ENCODE results near the gene CHTOP. TPM values are rescaled to one million over a fixed set of nuclear protein-coding genes. Genes with fewer than 3 reads are reported as not detected.
"Not testable (repeated sequence)": the region's sequence is repeated elsewhere in the genome, so short reads cannot be mapped to it uniquely, and the experiment has no call there.

Gene CHTOP
- polyA plus RNA-seq, 5 donors = 106 to 125 (median 120) TPM

DNA sequence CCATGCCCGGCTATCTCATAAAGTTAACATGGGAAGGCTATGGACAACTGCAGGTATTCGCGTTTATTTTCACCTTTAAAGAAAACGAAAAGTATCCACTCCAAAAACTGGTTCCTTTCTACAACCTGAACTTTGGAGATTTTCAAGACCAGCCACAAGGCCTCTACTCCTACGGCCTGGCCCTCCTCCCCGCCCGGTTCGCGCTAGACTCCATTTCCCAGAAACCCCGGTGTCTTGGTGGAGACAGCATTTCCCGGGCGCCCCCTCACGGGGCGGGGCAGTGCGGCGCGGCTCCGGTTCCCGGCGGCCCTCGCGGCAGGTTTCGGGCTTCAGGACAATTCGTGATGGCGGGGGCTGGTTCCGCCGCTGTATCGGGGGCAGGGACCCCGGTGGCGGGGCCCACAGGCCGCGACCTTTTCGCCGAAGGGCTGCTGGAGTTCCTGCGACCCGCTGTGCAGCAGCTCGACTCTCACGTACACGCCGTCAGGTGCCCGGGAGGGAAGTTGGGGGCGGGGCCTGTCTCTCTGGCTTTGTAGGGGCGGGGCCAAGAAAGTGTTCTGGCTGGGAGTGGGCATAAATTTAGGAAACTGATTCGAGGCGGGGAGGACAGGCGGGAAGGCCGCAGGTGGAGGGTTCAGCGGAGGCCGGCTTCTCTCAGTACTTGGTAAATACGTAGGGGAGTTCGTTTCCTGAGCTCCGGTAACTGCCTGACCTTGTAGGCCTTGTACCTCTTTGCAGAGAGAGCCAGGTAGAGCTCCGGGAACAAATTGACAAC lies 24.7 kb downstream of the CHTOP start, which contains the start of gene SNAPIN:
Gene SNAPIN, plus strand, starts transcription at position 304 of the 775 bp plus-strand sequence. Its CDS starts 41 bp downstream, at position 345.
- DNase-seq = peak; percentile 88 to 89

DNA sequence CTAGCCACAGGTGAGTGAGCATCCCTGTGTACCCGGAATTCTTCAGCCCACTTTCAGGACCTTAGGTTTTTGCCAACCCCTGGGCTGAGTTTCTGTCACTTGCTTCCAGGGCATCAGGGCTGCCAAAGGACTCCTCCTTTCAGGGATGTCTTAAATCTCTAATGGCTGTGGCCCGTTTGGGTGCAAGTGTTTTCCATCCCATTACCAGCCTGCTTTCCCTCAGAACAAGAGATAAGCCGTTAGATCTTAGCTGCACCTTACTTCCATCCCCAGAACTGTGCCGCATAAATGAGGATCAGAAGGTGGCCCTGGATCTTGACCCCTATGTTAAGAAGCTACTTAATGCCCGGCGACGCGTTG lies 25.3 kb downstream of the CHTOP start:
- DNase-seq = no peak

DNA sequence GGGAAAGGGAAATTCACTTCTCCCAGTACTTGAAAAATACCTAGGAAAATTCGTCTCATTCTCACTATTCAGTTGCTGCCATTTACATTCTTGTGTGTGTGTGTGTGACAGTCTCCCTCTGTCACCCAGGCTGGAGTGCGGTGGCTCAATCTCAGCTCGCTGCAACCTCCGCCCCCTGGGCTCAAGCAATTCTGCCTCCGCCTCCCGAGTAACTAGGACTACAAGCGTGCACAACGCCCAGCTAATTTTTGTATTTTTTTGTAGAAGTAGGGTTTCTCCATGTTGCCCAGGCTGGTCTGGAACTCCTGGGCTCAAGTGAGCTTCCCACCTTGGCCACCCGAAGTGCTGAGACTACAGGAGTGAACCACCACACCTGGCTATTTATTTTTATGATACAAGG lies 25.8 kb downstream of the CHTOP start:
- no peak for DNase-seq

DNA sequence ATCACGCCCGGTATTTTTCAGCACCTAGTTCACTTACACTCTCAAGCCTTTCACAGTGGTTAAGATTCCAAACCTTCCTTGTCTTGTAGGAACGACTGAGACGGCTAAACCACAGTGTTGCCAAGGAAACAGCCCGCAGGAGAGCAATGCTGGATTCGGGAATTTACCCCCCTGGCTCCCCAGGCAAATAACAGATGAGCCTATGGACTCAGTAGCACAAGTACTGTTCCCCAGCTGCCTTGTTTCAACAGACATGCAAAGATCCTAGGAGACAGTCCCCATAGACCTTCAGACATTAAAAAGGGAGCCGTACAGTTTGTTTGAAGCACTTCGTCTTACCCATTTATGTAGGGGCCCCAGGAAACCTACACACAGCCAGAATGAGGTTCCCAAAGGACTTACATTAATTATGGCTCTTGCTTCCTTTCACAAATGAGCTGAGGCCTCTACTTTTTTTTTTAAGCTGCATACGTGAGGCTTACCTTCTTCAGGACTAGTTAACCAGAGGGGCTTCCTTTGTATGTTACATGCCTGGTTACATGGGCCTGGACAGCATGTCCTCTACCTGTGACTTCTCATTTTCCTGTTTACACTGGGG lies 27.3 kb downstream of the CHTOP start:
- no peak for DNase-seq

DNA sequence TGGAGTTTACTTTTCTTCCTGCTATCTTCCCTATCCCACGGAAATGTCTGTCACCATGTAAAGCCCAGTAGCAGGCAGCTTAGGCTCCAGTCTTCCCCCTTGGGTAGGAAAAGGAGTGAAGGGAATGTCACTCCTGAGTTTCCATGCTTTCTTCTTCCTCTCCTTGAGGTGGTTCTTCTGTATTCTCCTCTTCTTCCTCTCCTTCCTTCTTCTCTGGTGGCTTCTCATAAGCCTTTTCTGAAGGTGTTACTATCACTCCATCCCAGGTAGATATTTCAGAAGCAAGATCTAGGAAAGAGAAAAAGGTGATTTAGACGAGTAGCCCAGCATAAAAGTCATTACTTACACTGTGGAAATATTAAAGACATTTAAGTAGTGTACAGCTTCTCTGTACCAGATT lies 28.4 kb downstream of the CHTOP start:
- DNase-seq = no peak

DNA sequence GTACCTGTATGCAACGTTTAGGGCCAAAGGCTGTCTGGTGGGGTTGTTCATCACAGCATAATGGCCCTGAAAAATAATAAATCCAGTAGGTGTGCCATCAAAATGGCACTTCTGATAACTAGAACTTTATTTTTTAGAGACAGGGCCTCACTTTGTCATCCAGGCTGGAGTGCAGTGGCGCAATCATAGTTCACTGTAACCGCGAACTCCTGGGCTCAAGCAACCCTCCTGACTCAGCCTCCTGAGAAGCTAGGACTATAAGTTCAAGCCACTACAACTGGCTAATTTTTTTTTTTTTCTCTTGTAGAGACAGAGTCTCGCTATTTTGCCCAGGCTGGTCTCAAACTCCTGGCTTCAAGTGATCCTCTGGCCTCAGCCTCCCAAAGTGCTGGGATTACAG lies 29.3 kb downstream of the CHTOP start:
- no peak for DNase-seq

DNA sequence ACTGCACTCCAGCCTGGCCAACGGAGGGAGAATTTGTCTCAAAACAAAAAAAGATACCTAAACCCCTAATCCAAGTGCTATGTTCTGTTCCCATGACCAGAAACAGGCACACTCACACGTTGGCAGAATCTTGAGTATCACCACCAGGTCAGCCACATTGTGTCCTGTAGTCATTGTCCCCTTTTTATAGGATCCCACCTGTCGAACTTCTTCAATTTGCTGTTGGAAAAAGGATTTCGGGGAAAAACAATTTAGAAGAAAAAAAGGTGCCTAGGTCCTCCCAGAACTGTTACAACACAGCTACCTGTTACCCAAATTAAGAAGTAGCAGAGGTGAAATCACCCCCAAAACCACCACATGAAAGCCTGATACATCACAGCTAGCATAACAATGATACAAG lies 33.6 kb downstream of the CHTOP start:
- DNase-seq = no peak

DNA sequence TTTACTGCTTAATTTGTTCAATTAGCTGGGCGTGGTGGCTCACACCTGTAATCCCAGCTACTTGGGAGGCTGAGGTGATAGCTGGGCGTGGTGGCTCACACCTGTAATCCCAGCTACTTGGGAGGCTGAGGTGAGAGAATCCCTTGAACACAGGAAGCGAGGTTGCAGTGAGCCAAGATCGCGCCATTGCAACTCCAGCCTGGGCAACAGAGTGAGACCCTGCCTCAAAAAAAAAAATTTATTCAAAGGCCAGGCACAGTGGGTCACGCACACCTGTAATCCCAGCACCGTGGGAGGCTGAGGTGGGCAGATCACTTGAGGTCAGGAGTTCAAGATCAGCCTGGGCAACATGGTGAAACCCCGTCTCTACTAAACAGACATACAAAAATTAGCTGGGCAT lies 34.8 kb downstream of the CHTOP start:
- DNase-seq = not testable (repeated sequence)

DNA sequence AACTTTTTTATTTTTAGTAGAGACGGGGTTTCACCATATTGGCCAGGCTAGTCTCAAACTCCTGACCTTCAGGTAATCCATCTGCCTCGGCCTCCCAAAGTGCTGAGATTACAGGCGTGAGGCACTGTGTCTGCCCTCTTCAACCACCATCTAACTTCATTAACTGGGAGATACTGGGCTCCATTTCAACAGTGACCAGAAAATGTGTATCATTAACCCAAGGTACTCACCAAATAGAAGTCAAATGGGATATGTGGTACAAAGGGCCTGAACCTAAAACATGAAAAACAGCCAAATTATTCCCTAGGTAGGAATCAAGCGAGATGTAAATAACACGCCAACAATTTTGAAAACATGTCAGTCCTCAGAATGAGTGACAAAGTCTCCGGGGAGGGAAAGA lies 35.7 kb downstream of the CHTOP start:
- DNase-seq = no peak

DNA sequence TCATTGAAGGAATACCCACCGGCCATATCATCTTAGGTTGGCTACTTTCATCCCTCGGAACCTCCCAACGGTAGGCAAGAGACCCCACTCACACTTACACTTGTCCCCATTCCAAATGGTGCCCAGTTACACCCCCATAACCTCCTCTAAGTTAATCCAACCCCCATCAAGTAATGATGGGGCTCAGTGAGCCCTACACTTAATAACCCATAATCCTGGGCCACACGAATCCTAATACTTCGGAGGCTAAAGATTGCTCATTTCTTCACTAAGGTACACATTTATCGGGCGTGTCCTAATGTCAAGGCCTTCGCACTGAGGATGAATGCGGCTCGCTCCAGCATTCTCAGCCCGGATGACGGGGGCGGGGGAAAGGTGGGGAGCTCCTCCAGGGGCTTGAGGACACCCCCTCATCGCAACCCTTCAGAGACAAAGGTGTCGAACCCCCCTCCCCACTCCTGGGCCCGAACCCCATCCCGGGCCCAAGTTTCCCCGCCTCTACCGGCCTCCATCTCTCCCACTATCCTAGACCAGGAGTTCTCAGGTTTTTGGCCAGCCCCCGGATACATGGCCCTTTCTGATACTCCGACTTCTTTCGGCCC lies 36.5 kb downstream of the CHTOP start:
- DNase-seq = no peak

DNA sequence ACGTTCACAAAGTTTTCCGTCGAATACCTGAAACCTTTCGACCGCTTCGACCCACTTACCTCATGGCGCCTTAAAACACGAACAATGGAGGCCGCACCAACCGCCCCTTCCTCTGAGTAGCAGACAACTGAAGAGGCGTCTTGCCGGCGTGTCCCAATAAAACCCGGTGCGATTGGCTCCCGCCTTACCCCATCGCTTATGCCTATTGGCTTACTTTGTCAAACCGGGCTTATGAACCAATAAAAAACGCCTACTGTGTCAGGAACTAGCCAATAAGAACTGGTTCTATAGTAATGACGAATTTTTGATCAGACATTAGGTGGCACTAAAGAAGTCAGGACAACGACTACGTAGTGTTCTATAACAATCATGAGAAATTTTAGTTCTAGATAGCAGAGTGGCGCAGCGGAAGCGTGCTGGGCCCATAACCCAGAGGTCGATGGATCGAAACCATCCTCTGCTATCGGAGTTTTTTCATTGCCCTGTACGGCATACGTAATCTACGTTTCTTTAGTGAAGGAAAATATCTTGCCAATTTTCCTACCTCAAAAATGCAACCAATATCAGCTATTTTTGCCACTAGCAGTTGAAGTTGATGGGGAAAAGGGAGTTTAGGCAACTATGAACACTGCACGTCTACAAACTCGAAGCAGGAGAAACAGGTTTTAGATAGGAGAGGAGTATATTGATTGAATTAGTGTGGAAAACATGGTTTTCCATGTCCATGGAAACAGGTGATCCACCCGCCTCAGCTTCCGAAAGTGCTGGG lies 37.2 kb downstream of the CHTOP start, which contains the start of gene ILF2:
Gene ILF2, minus strand, starts transcription at position 135 of the 769 bp plus-strand sequence. Its CDS starts 71 bp downstream, at position 64.
- peak; percentile 98 to 99 for DNase-seq

DNA sequence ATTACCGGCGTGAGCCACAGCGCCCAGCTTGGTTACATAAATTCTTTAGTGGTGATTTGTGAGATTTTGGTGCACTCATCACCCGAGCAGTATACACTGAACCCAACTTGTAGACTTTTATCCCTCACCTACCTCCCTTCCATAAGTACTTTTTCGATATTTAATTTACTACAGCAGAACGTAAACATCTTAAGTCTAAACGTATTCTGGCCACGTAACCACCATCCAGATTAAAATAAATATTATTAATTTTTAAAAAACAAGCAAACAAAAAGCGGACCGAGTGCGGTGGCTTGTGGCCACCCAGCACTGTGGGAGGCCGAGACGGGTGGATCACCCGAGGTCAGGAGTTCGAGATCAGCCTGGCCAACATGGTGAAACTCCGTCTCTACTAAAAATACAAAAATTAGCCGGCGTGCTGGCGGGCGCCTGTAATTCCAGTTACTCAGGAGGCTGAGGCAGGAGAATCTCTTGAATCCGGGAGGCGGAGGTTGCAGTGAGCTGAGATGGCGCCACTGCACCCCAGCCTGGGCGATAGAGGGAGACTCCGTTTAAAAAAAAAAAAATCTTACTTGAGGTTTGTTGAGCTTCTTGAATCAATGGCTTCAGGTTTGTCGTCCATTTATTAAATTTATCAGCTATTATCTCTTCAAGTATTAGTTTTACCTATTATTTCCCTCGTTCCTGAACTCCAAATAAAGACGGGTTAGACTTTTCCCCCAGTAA lies 37.9 kb downstream of the CHTOP start:
- DNase-seq = not testable (repeated sequence)

DNA sequence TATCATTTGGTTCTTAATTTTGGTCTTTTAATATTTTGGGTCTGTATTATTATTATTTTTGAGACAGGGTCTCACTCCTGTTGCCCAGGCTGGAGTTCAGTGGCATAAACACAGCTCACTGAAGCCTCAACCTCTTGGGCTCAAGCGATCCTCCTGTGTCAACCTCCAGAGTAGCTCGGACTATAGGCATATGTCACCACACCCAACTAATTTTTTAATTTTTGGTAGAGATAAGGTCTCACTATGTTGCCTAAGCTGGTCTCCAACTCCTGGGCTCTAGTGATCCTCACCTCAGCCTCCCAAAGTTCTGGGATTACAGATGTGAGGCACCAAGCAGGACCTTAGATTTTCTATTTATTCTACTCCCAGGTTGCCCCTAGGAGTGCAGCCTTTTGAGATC lies 39.6 kb downstream of the CHTOP start:
- no peak for DNase-seq

DNA sequence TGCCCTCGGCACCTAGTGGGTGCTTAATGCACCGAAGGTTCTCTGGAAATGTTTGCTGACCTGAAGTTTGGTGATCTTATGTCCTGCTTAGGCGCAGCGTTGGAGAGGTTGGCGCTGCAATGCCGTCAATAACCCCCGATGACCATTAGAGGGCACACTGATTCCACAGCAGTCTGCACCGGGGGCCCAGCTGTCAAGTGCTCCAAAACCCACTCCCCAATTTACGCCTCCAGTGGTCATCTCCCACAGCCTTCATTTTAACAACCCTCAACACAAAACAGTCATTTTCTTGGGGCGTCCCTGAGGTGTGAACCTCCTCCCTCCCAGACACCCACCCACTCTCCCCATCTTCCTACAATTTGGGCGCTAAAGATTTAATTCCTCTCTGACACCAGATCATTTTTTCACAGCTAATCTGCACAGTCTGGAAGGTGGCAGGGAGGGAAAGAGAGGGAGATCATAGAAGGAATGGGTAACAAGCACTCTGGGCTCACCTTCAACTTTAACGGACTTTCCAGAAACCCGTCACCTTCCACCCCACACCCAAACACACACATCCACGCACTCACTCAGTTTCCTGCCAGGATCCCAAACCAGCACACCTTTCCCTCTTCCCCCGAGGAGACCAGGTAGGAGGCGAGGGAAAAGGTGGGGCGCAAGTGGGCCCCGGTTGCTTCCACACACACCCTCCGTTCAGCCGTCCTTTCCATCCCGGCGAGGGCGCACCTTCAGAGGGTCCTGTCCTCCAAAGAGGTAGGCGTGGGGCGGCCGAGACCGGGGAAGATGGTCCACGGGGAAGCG lies 44.1 kb downstream of the CHTOP start:
- no peak for DNase-seq

DNA sequence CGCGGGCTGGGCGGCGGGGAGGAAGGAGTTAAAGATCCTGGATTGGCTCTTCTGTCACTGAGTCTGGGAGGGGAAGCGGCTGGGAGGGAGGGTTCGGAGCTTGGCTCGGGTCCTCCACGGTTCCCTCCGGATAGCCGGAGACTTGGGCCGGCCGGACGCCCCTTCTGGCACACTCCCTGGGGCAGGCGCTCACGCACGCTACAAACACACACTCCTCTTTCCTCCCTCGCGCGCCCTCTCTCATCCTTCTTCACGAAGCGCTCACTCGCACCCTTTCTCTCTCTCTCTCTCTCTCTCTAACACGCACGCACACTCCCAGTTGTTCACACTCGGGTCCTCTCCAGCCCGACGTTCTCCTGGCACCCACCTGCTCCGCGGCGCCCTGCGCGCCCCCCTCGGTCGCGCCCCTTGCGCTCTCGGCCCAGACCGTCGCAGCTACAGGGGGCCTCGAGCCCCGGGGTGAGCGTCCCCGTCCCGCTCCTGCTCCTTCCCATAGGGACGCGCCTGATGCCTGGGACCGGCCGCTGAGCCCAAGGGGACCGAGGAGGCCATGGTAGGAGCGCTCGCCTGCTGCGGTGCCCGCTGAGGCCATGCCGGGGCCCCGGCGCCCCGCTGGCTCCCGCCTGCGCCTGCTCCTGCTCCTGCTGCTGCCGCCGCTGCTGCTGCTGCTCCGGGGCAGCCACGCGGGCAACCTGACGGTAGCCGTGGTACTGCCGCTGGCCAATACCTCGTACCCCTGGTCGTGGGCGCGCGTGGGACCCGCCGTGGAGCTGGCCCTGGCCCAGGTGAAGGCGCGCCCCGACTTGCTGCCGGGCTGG lies 44.9 kb downstream of the CHTOP start, which contains the start of gene NPR1:
Gene NPR1, plus strand, starts transcription at position 170 of the 818 bp plus-strand sequence. Its CDS starts 421 bp downstream, at position 591.
- peak in 1 of 2 donors; percentile 38 for DNase-seq

DNA sequence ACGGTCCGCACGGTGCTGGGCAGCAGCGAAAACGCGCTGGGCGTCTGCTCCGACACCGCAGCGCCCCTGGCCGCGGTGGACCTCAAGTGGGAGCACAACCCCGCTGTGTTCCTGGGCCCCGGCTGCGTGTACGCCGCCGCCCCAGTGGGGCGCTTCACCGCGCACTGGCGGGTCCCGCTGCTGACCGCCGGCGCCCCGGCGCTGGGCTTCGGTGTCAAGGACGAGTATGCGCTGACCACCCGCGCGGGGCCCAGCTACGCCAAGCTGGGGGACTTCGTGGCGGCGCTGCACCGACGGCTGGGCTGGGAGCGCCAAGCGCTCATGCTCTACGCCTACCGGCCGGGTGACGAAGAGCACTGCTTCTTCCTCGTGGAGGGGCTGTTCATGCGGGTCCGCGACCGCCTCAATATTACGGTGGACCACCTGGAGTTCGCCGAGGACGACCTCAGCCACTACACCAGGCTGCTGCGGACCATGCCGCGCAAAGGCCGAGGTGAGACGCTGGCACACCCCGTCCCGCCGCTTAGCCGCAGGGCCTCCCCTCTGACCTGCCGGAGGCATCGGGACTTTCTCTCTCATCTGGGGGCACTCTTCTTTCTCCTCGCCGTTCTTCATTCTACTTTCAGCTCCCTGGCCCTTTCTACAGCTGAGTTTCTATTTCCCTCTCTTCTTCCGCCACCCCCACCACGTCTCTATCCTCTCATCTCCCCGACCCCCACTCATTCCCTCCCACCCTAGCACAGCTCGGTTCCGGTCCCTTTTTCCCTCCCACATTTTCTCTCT lies 45.7 kb downstream of the CHTOP start:
- no peak for DNase-seq

DNA sequence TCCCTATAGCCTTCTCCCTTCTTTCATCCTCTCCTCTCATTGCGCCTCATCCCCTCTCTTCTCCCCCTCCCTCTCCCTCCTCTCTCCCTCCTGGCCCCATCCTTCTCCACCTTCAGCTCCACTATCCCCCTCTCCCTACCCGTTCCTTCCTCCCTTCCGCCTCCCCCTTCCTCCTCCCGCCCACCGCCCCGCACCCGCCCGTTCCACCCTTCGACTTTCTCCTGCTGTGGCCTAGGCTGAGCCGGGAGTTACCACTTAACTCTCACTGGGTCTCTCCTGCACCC lies 46.2 kb downstream of the CHTOP start:
- no peak for DNase-seq

DNA sequence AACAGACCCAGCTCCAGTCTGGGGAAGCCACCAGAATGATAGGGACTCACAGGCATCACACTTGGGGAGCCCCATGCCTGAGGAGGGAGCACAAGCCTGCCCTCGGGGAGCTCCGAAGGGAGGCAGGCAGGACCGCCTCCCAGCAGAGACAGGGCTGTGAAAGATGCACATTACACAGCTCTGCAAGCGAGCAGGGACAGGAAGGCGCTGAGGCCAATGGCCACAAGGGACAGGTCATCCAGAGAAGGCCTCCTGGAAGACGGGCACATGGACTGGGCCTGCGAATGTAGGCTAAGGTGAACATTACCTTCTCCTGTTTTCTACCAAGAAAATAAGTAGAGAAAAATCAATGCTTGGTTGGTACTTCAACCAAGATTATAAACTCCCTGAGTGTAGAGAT lies 48.9 kb downstream of the CHTOP start:
- no peak for DNase-seq

DNA sequence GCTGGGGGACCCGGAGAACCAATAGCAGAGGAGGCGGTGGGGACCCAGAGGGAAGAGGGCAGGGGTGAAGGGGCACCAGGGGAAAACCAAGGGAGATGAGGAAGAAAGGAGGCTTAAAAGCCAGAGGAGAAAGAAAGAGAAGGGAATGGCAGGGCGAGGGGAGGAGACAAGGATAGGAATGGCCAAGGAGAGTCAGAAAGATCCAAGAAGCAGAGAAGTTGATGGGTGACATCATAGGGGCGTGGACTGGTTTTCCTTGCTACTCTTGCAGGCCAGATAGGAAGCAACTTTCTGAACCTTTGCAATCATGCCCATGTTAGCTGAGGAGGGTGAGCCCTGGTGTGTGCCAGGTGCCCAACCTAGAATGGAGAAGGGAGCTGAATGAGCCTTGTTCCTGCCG lies 50.0 kb downstream of the CHTOP start:
- DNase-seq = no peak

Measured in right lung (tissue), 5 donors.